ENCODE measurements around the gene AKAP13.

The AKAP13 gene

DNA sequence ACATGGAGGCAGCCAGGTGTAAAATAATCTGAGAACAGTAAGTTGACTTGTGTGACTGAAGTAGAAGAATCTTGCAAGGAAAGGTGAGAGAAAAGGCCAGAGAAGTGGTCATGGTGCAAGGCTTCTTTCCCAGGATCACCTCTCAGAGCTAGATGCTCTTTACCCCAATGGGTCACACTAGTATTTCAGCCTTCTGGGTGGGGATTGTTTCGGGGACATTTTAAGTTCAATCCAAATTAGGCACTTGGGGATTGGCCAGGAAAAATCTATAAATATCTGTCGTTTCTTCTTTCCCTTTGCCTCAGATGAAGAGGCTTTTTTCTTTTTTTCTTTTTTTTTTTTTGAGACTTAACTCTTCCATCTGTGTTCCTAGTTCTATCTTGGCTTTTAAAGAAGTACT, 226.3 kb downstream of the AKAP13 start:
- no peaks in the 10 kb centered on the region for H3K27me3 ChIP-seq (ENCODE audit: control insufficient read depth, insufficient read depth, low read length)
- no peak overlapping the region for H3K4me3 ChIP-seq (ENCODE audit: low read length)
- H3K27ac ChIP-seq (ENCODE audit: low read depth, low read length): no peak overlapping the region
- no peak overlapping the region for H3K9ac ChIP-seq (ENCODE audit: low read length)
- peaks cover 2% of the 10 kb centered on the region for H3K36me3 ChIP-seq (ENCODE audit: control insufficient read depth, insufficient read depth, low read length)
- H3K4me1 ChIP-seq (ENCODE audit: control insufficient read depth, insufficient read depth, low read length): peaks cover 19% of the 10 kb centered on the region

DNA sequence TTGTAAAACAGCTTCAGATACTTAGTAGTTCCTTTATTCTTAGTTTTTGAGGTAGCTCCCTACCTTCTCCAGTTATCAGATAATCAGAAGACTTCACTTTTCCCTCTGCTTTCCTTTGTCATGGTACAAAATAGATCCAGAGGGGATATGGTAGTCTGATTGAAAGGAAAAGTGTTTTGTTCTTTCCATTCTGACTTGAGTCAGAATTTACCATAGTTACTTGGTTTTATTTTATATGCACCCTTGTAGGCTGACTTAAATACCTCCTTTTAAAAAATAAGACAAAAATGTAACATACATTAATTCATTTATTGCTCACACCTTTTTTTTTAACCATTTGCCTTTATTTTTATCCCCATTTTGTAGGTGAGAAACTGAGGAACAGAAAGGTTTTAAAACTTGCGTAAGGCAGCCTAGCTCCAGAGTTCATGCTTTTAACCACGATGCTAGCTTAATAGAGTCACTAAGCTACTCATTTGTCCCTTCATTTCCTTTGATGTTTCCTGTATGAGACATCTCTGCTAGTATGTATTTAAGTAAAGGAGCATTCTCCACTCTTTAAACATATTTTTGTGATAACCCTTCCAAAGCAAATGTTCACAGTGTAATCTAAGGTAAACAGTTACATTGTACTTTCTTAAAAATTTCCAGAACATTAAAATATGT, 226.9 kb downstream of the AKAP13 start:
- Histone ChIP-seq H3K9ac (ENCODE audit: low read length) (no peak overlapping the region), H3K27me3 (ENCODE audit: control insufficient read depth, insufficient read depth, low read length) (no peaks in the 10 kb centered on the region), H3K4me3 (ENCODE audit: low read length) (no peak overlapping the region), H3K4me1 (ENCODE audit: control insufficient read depth, insufficient read depth, low read length) (peaks cover 19% of the 10 kb centered on the region), H3K27ac (ENCODE audit: low read depth, low read length) (peak overlapping the region; percentile 6), H3K36me3 (ENCODE audit: control insufficient read depth, insufficient read depth, low read length) (peaks cover 2% of the 10 kb centered on the region)

DNA sequence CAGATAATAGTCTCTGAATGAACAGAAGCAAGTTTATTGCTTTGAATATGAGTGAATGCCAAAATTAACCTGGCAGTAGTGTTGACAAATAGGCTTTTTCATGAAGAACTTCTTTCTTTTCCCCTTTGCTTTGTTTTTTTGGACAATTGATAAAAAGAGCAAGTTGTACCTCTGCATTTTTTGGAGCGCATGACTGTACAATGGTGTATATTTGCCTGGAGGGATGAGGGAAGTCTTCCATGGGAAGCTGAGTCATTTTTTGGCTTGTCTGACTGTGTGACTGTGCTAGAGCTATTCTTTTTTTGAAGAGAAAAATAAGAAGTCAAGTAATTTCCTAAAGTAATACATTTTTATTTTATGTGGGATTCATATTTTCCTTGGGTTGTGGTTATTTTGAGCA, 227.4 kb downstream of the AKAP13 start:
- H3K36me3 ChIP-seq (ENCODE audit: control insufficient read depth, insufficient read depth, low read length): peaks cover 2% of the 10 kb centered on the region
- H3K4me3 ChIP-seq (ENCODE audit: low read length): no peak overlapping the region
- H3K27ac ChIP-seq (ENCODE audit: low read depth, low read length): peak overlapping the region; percentile 6
- H3K27me3 ChIP-seq (ENCODE audit: control insufficient read depth, insufficient read depth, low read length): no peaks in the 10 kb centered on the region
- H3K4me1 ChIP-seq (ENCODE audit: control insufficient read depth, insufficient read depth, low read length): peaks cover 19% of the 10 kb centered on the region
- no peak overlapping the region for H3K9ac ChIP-seq (ENCODE audit: low read length)

DNA sequence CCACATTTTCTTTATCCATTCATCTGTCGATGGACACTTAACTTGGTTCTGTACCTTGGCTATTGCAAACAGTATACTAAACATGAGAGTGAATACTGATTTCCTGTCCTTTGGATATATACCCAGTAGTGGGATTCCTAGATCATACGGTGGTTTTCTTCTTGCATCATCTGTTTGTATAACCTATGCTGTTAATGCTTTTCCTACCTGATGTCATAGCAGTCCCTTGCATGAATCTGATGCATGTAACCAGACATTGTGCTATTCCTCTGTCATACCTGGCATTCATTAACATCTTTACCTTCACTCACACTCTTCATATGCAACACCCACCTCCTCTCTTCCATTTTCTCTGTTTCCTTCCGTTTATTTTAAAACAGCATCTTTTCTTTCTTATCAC, 229.1 kb downstream of the AKAP13 start:
- Histone ChIP-seq H3K27ac (ENCODE audit: low read depth, low read length) (no peak overlapping the region), H3K27me3 (ENCODE audit: control insufficient read depth, insufficient read depth, low read length) (no peaks in the 10 kb centered on the region), H3K4me1 (ENCODE audit: control insufficient read depth, insufficient read depth, low read length) (peaks cover 19% of the 10 kb centered on the region), H3K4me3 (ENCODE audit: low read length) (no peak overlapping the region), H3K36me3 (ENCODE audit: control insufficient read depth, insufficient read depth, low read length) (no peaks in the 10 kb centered on the region), H3K9ac (ENCODE audit: low read length) (no peak overlapping the region)

DNA sequence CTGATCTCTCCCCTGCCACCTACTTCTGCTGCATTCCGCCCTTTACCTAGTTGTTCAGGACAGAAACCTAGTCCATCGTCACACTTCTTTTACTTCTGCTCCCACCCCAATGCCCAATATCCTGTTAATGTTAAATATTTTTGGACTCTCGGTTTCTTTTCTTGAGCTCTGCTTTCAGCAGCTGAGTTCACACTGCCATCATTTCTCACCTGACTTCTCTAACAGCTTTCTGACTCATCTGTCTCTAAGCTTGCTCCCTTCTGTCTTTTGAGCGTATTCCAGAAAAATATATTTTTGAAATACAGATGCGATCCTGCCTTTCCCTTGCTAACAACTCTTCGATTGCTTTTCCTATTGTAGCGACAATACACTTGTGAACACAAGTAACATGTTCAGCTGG, 231.0 kb downstream of the AKAP13 start:
- peaks cover 28% of the 10 kb centered on the region for H3K4me1 ChIP-seq (ENCODE audit: control insufficient read depth, insufficient read depth, low read length)

DNA sequence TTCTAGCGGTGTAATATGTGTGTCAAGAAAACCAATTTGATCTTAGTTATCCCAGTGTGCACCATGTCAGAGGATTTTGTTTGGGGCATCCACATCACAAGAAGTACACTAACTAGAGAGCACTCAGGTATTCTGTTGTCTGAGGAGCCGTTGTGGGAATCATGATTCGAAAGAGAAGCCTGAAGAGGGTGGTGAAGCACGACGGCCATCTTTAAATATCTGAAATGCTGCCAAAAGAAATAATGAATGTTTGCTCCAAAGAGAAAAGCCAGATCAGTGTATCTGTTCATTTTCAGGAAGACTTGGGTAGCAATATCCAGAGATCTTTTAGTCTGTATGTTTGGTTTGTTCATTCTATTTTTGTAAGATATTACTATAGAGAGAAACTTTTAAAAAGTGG, 233.7 kb downstream of the AKAP13 start:
- no peaks in the 10 kb centered on the region for H3K27me3 ChIP-seq (ENCODE audit: control insufficient read depth, insufficient read depth, low read length)
- peaks cover 21% of the 10 kb centered on the region for H3K4me1 ChIP-seq (ENCODE audit: control insufficient read depth, insufficient read depth, low read length)
- no peak overlapping the region for H3K9ac ChIP-seq (ENCODE audit: low read length)
- no peaks in the 10 kb centered on the region for H3K36me3 ChIP-seq (ENCODE audit: control insufficient read depth, insufficient read depth, low read length)
- H3K27ac ChIP-seq (ENCODE audit: low read depth, low read length): no peak overlapping the region
- H3K4me3 ChIP-seq (ENCODE audit: low read length): no peak overlapping the region

More for the DNA sequence above, 231.0 kb downstream of the AKAP13 start:
- Histone ChIP-seq H3K27me3 (ENCODE audit: control insufficient read depth, insufficient read depth, low read length) (no peaks in the 10 kb centered on the region), H3K36me3 (ENCODE audit: control insufficient read depth, insufficient read depth, low read length) (no peaks in the 10 kb centered on the region), H3K9ac (ENCODE audit: low read length) (no peak overlapping the region), H3K27ac (ENCODE audit: low read depth, low read length) (no peak overlapping the region), H3K4me3 (ENCODE audit: low read length) (no peak overlapping the region)

DNA sequence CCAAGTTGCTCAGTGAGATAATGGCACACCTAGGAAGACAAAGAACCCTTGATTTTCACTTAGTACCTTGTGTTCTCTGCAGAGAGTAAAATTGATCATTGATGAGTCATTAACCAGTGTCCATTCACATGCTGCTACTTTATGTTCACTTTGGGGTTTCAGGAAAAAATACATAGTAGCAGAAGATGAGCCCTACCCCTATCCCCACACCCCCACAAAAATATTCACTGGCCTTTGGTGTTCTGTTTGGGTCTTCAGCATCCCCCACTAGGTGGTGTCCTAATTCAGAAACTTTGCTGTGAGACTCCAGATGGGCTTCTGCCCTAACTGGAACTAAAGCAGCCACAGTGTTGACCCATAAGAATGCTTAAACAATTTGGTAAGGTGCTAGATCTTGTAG, 235.5 kb downstream of the AKAP13 start:
- Histone ChIP-seq H3K36me3 (ENCODE audit: control insufficient read depth, insufficient read depth, low read length) (no peaks in the 10 kb centered on the region), H3K4me3 (ENCODE audit: low read length) (no peak overlapping the region), H3K27me3 (ENCODE audit: control insufficient read depth, insufficient read depth, low read length) (no peaks in the 10 kb centered on the region), H3K27ac (ENCODE audit: low read depth, low read length) (no peak overlapping the region), H3K9ac (ENCODE audit: low read length) (no peak overlapping the region), H3K4me1 (ENCODE audit: control insufficient read depth, insufficient read depth, low read length) (peaks cover 27% of the 10 kb centered on the region)

DNA sequence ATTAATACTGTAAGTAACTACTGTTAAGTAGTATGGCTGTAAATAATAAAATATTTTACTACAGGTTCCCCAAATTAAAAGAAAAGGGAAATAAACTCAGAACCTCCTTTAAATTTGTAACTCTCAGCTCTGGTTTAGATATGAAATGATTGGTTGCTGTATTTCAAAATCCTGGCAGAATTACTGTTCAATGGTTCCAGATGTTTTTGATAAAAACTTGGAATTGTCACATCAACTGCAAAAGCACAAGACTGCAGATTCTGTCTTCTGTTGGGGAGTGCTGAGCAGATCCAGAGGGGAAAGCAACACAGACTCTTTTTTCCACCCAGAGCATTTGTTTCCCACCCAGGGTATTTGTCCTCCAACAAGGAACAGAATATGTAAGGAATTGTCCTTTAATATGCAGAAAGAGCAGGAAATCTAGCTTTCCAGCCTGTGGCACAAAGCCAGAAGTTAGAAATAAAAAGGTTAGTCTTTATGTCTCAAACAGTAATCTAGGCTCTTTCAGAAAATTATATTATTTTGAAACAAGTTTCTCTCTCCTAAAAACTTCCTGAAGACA, 236.2 kb downstream of the AKAP13 start:
- H3K27me3 ChIP-seq (ENCODE audit: control insufficient read depth, insufficient read depth, low read length): no peaks in the 10 kb centered on the region
- no peak overlapping the region for H3K4me3 ChIP-seq (ENCODE audit: low read length)
- no peak overlapping the region for H3K9ac ChIP-seq (ENCODE audit: low read length)
- H3K36me3 ChIP-seq (ENCODE audit: control insufficient read depth, insufficient read depth, low read length): no peaks in the 10 kb centered on the region
- H3K4me1 ChIP-seq (ENCODE audit: control insufficient read depth, insufficient read depth, low read length): peaks cover 28% of the 10 kb centered on the region
- no peak overlapping the region for H3K27ac ChIP-seq (ENCODE audit: low read depth, low read length)

DNA sequence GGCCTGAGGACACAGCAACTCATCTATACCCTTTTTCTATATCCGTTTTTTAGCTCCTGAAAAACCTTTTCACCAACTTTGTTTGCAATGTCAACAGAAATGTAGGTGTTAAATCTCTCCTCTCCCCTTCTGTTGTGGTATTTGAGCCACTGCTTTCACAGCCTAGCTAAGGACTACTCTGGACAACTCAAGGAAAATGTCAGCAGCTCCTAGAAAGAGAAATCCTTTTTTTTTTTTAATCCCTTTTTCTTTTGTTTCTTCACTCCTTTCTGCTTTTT, 237.8 kb downstream of the AKAP13 start:
- Histone ChIP-seq H3K4me3 (ENCODE audit: low read length) (peak overlapping the region; percentile 71), H3K36me3 (ENCODE audit: control insufficient read depth, insufficient read depth, low read length) (no peaks in the 10 kb centered on the region), H3K9ac (ENCODE audit: low read length) (no peak overlapping the region), H3K4me1 (ENCODE audit: control insufficient read depth, insufficient read depth, low read length) (peaks cover 35% of the 10 kb centered on the region), H3K27ac (ENCODE audit: low read depth, low read length) (peak overlapping the region; percentile 84), H3K27me3 (ENCODE audit: control insufficient read depth, insufficient read depth, low read length) (no peaks in the 10 kb centered on the region)

DNA sequence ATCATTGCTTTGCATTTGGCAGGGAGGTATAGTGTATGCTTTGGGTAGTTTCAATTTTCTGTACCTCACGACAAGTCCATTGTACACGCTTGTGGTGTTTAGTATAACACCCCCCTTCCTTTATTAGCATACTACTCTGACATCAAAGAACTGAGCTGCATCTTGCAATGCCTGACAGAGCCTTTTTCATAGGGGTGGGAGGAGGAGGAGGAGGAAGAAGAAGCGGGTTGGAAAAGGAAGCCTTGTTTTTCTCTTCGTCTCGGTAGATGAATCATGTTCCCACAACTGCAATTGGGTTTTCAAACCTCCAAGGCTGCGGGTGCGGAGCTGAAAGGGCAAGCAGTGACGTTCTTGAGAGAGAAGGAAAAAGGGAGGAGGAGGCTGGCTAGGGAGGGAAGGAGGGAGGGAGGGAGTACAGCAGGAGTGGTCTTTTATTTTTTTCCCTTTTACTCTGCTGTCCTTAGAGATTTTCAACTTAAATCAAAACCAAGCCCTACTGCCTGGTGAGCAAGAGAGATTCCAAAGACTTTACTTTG, 238.6 kb downstream of the AKAP13 start:
- no peaks in the 10 kb centered on the region for H3K36me3 ChIP-seq (ENCODE audit: control insufficient read depth, insufficient read depth, low read length)
- peak overlapping the region; percentile 84 for H3K27ac ChIP-seq (ENCODE audit: low read depth, low read length)
- H3K9ac ChIP-seq (ENCODE audit: low read length): no peak overlapping the region
- H3K4me3 ChIP-seq (ENCODE audit: low read length): peak overlapping the region; percentile 71
- H3K4me1 ChIP-seq (ENCODE audit: control insufficient read depth, insufficient read depth, low read length): peaks cover 43% of the 10 kb centered on the region
- H3K27me3 ChIP-seq (ENCODE audit: control insufficient read depth, insufficient read depth, low read length): no peaks in the 10 kb centered on the region

DNA sequence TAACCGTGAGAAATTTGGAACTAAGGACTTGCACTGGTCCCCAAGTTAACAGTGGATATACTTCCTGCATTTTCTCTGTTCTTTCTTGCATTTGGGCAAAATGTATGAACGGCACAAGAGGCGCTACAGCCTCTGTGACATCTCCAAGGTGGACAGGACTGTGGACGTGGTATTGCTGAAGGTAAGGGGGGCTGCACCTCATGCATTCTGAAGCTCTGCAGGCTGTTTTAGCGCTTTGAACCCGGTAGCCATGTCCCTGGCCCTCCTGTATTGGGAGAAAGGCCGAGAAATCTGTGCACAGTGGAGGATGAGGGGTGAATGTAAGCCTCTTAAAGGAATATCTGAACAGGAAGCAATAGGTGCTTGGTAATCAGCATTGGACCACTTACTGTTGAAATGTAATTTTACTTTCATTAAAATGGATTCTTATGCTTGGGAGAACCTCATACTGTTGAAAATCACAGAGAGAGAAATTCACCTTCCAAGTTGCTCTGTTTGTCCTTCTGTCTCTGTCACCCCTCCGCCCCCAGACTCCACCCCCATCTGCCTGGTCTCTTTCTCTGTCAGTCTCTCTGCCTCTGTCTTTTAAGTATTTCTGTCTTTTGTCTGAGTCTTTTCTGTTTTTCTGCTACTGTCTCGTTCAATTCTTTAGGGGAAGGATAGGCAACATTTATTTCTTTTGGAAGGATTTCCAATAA, 239.7 kb downstream of the AKAP13 start:
- Histone ChIP-seq H3K4me1 (ENCODE audit: control insufficient read depth, insufficient read depth, low read length) (peaks cover 45% of the 10 kb centered on the region), H3K27ac (ENCODE audit: low read depth, low read length) (peak overlapping the region; percentile 84), H3K4me3 (ENCODE audit: low read length) (peak overlapping the region; percentile 71), H3K36me3 (ENCODE audit: control insufficient read depth, insufficient read depth, low read length) (no peaks in the 10 kb centered on the region), H3K9ac (ENCODE audit: low read length) (no peak overlapping the region), H3K27me3 (ENCODE audit: control insufficient read depth, insufficient read depth, low read length) (no peaks in the 10 kb centered on the region)

DNA sequence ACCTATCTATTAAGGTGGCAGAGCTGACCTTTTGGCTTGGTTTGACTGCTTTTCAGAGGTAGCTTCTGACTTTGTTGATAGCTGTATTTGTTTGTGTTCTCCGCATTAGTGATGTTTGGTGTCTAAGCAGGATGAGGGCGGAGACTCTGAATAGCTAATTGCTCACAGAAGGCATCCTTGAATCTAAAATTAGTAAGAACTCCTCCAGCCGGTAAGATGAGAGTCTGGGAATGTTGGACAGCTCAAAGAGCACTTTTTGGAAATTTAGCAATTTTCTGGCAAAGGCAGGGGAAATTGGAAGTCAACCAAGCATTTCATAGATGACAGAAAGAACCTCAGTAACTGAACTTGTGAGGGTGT, 240.3 kb downstream of the AKAP13 start:
- Histone ChIP-seq H3K36me3 (ENCODE audit: control insufficient read depth, insufficient read depth, low read length) (no peaks in the 10 kb centered on the region), H3K27me3 (ENCODE audit: control insufficient read depth, insufficient read depth, low read length) (no peaks in the 10 kb centered on the region), H3K27ac (ENCODE audit: low read depth, low read length) (peak overlapping the region; percentile 84), H3K4me1 (ENCODE audit: control insufficient read depth, insufficient read depth, low read length) (peaks cover 39% of the 10 kb centered on the region), H3K9ac (ENCODE audit: low read length) (no peak overlapping the region), H3K4me3 (ENCODE audit: low read length) (peak overlapping the region; percentile 71)

DNA sequence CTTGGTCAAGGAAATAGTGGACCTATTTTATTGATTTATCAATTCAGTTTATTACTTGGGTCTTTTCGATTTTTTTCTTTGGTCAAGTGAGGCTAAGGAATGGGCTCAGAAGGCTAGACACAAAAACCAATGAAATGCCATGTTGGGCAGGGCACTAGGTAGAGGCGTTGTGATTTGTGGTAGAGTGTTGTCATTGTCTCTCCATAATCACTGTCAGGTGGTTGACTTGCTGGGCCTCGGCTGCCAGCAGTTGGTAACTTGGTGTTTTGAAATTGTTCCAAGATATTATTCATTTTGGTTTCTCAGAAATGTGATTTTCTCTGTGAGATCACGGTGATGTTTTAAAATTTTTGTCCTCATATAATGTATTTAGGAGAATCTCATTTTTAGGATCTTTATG, 240.7 kb downstream of the AKAP13 start:
- peak overlapping the region; percentile 71 for H3K4me3 ChIP-seq (ENCODE audit: low read length)
- H3K36me3 ChIP-seq (ENCODE audit: control insufficient read depth, insufficient read depth, low read length): no peaks in the 10 kb centered on the region
- no peaks in the 10 kb centered on the region for H3K27me3 ChIP-seq (ENCODE audit: control insufficient read depth, insufficient read depth, low read length)
- peak overlapping the region; percentile 84 for H3K27ac ChIP-seq (ENCODE audit: low read depth, low read length)
- peaks cover 38% of the 10 kb centered on the region for H3K4me1 ChIP-seq (ENCODE audit: control insufficient read depth, insufficient read depth, low read length)
- H3K9ac ChIP-seq (ENCODE audit: low read length): no peak overlapping the region

All from rectal smooth muscle tissue (tissue), 1 donor.